HL-60 (cell line): ENCODE measurements around the gene NOS1AP.
A peak's percentile ranks its signal among the peaks of the same experiment; 100 is the strongest.

Source experiments
- DNase-seq, 2 experiments: peaks; one replicate each; pipeline ENCODE4 v3.0.0-alpha.2; 2010 to 2020; ENCODE audit warnings: low read depth in 1 of 2, low spot score in 1 of 2
- H3K27ac ChIP-seq: fragments of 250-450 bp; sonication (Bioruptor Pico); replicated peaks from 2 replicates; pipeline ENCODE4 v1.5.1; 2020; ENCODE audit warnings: mild to moderate bottlenecking, moderate library complexity
- H3K27me3 ChIP-seq: fragments of 250-450 bp; sonication (Bioruptor Pico); 2 replicates; pipeline ENCODE4 v1.5.1; 2021; ENCODE audit warnings: mild to moderate bottlenecking, moderate library complexity; ENCODE audit not compliant: insufficient read depth, poor library complexity, severe bottlenecking
- H3K4me3 ChIP-seq: replicated peaks from 2 replicates; pipeline ENCODE4 v1.5.1; 2011; ENCODE audit warnings: mild to moderate bottlenecking, control low read depth, low read length; ENCODE audit not compliant: insufficient read depth
- GABPA ChIP-seq: IDR thresholded peaks from 2 replicates; pipeline ENCODE4 v1.6.1; 2012; ENCODE audit warnings: low read depth
- POLR2AphosphoS5 ChIP-seq: IDR thresholded peaks from 2 replicates; pipeline ENCODE4 v1.6.1; 2012; ENCODE audit warnings: low read depth
- SPI1 ChIP-seq: IDR thresholded peaks from 2 replicates; pipeline ENCODE4 v1.6.1; 2012; ENCODE audit warnings: low read depth, mild to moderate bottlenecking, borderline replicate concordance
- TF ChIP-seq, protein P1 (sequence below): IDR thresholded peaks from 2 replicates; pipeline ENCODE4 v1.6.1; 2012; ENCODE audit warnings: low read depth; ENCODE audit not compliant: insufficient replicate concordance
- TF ChIP-seq, protein P2 (sequence below): IDR thresholded peaks from one replicate; pipeline ENCODE4 v1.5.1; 2011; ENCODE audit warnings: low read length, control low read depth, inconsistent platforms; ENCODE audit not compliant: insufficient read depth

The NOS1AP gene

DNA sequence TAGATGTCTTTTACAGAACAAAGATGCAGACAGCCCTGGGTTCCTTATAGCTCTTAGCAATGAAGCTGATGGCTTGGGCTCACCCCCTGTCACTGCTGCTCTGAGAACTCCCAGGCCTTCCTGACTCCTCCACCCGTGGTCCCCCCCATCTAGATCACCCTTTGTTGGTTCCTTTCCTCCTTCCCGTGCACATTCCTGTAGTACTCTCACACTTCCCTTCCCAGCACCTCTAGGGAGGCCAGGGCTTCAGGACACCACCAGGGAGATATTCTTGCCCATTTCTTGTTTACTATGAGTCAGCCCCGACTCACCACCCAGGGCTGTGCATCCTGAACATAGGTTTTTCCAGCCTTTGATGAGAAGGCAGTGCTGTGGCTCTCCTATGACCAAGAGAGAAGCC lies 14.4 kb upstream of the NOS1AP start:
- Histone ChIP-seq H3K4me3 (no peak overlapping the region), H3K27ac (no peak overlapping the region), H3K27me3 (no peaks in the 10 kb centered on the region)
- no peak for TF ChIP-seq POLR2AphosphoS5
- no peak for TF ChIP-seq SPI1
- TF ChIP-seq, protein P1, sequence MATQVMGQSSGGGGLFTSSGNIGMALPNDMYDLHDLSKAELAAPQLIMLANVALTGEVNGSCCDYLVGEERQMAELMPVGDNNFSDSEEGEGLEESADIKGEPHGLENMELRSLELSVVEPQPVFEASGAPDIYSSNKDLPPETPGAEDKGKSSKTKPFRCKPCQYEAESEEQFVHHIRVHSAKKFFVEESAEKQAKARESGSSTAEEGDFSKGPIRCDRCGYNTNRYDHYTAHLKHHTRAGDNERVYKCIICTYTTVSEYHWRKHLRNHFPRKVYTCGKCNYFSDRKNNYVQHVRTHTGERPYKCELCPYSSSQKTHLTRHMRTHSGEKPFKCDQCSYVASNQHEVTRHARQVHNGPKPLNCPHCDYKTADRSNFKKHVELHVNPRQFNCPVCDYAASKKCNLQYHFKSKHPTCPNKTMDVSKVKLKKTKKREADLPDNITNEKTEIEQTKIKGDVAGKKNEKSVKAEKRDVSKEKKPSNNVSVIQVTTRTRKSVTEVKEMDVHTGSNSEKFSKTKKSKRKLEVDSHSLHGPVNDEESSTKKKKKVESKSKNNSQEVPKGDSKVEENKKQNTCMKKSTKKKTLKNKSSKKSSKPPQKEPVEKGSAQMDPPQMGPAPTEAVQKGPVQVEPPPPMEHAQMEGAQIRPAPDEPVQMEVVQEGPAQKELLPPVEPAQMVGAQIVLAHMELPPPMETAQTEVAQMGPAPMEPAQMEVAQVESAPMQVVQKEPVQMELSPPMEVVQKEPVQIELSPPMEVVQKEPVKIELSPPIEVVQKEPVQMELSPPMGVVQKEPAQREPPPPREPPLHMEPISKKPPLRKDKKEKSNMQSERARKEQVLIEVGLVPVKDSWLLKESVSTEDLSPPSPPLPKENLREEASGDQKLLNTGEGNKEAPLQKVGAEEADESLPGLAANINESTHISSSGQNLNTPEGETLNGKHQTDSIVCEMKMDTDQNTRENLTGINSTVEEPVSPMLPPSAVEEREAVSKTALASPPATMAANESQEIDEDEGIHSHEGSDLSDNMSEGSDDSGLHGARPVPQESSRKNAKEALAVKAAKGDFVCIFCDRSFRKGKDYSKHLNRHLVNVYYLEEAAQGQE, result no peak
- no peak for TF ChIP-seq GABPA
- TF ChIP-seq, protein P2, sequence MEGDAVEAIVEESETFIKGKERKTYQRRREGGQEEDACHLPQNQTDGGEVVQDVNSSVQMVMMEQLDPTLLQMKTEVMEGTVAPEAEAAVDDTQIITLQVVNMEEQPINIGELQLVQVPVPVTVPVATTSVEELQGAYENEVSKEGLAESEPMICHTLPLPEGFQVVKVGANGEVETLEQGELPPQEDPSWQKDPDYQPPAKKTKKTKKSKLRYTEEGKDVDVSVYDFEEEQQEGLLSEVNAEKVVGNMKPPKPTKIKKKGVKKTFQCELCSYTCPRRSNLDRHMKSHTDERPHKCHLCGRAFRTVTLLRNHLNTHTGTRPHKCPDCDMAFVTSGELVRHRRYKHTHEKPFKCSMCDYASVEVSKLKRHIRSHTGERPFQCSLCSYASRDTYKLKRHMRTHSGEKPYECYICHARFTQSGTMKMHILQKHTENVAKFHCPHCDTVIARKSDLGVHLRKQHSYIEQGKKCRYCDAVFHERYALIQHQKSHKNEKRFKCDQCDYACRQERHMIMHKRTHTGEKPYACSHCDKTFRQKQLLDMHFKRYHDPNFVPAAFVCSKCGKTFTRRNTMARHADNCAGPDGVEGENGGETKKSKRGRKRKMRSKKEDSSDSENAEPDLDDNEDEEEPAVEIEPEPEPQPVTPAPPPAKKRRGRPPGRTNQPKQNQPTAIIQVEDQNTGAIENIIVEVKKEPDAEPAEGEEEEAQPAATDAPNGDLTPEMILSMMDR, result no peak
- DNase-seq, result no peak

DNA sequence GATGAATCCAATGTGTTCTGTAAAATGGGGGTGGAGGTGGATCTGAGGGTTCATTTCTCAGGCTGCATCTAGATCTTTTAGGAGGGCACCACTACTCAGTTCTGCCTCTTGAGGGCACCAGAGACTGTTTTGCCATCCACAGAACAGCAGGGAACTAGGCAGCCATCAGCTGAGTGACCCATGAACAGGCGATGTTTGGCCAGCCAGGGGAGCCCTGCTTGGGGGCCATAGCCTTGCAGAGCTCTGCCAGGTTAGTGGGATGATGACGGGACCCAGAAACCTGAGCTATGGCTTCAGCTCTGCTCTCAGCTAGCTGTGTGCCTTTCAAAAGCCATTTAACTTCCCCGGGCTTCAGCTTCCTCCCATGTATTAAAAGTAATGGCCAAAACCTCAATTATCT lies 13.4 kb upstream of the NOS1AP start:
- no peaks in the 10 kb centered on the region for H3K27me3 ChIP-seq
- H3K27ac ChIP-seq, result no peak overlapping the region
- TF ChIP-seq SPI1, result no peak
- TF ChIP-seq, protein P2, result peak; percentile 90
- TF ChIP-seq, protein P1, result no peak
- peak; percentile 20 to 64 for DNase-seq
- H3K4me3 ChIP-seq, result no peak overlapping the region

DNA sequence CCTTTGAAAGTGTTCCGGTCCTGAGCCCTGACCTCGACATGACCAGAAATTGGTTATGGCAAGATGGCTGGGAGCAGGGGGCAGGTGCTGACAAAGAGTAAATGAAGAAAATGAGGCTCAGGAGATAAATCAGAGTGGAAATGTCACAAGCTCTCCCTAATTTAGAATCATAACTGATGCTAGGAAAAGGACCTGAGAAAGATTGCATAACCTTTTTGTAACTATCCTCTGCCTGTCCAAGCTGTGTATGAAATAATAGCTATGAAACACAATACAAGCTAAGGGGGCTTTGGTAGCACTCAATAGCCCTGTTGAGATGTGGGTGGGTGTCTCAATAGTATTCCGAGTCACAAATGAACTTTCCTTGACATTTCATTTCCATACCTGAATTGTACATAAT lies 12.9 kb upstream of the NOS1AP start:
- no peak for DNase-seq
- Histone ChIP-seq H3K27me3 (no peaks in the 10 kb centered on the region), H3K4me3 (no peak overlapping the region), H3K27ac (no peak overlapping the region)
- TF ChIP-seq, protein P2, result no peak
- no peak for TF ChIP-seq SPI1
- TF ChIP-seq, protein P1, result no peak
- no peak for TF ChIP-seq POLR2AphosphoS5
- no peak for TF ChIP-seq GABPA
